Muscle layer of duodenum (tissue), 2 donors: Measurements from ENCODE around the gene SFN.
A peak's percentile ranks its signal among the peaks of the same experiment; 100 is the strongest.
"Not testable (repeated sequence)": the region's sequence is repeated elsewhere in the genome, so short reads cannot be mapped to it uniquely, and the experiment has no call there.

Experiments used
- H3K27ac ChIP-seq: one replicate; pipeline ENCODE4 v1.7.0; 2013; ENCODE audit warnings: mild to moderate bottlenecking, low read length
- H3K27me3 ChIP-seq: one replicate; pipeline ENCODE4 v1.7.0; 2013; ENCODE audit warnings: low read depth, mild to moderate bottlenecking, control low read depth, low read length
- H3K36me3 ChIP-seq, 2 donors: one replicate each; pipeline ENCODE4 v1.7.0; 2013; ENCODE audit warnings: low read length in 2 of 2, control low read depth in 1 of 2, mild to moderate bottlenecking in 1 of 2; ENCODE audit not compliant: insufficient read depth in 2 of 2, control insufficient read depth in 1 of 2
- H3K4me1 ChIP-seq, 2 donors: one replicate each; pipeline ENCODE4 v1.7.0; 2013; ENCODE audit warnings: low read length in 2 of 2, mild to moderate bottlenecking in 2 of 2, control low read depth in 1 of 2, moderate library complexity in 1 of 2; ENCODE audit not compliant: insufficient read depth in 2 of 2, control insufficient read depth in 1 of 2
- H3K4me3 ChIP-seq, 2 donors: one replicate each; pipeline ENCODE4 v1.7.0; 2013; ENCODE audit warnings: low read length in 2 of 2, low read depth in 1 of 2, mild to moderate bottlenecking in 1 of 2
- H3K9me3 ChIP-seq, 2 donors: one replicate each; pipeline ENCODE4 v1.7.0; 2013; ENCODE audit warnings: low read length in 2 of 2, control low read depth in 1 of 2, mild to moderate bottlenecking in 1 of 2; ENCODE audit not compliant: control insufficient read depth in 1 of 2
- donor health status: healthy.

SFN gene

DNA sequence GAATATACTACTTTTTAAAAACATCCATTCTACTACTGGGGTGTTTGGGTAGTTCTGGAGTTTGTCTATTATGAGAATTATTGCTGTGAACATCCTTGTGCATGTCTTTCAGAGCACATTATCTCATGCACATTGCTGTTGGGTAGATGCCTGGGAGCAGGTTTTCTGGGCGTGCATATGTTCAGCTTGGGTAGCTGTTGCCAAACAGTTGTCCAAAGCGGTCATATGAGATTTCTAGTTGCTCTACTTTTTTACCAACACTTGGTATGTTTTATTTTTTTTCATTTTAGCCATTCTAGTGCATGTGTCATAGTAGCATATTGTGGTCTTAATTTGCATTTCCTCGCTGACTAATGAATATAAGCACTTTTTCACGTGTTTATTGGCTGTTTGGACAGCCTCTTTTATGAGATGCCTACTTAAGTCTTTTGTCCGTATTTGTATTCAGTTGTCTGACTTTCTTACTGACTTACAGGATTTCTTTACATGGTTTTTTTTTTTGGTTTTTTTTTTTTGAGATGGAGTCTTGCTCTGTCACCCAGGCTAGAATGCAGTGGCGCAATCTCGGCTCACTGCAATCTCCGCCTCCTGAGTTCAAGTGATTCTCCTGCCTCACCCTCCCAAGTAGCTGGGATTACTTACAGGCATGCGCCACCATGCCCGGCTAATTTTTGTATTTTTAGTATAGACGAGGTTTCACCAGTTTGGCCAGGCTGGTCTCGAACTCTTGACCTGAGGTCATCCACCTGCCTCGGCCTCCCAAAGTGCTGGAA, 18.3 kb upstream of the SFN start:
- Histone ChIP-seq H3K9me3 (no peaks in the 10 kb centered on the region), H3K4me1 (peaks cover 0 to 7% of the 10 kb centered on the region in 2 donors), H3K36me3 (peaks cover 15 to 44% of the 10 kb centered on the region in 2 donors), H3K4me3 (no peak overlapping the region), H3K27ac (no peak overlapping the region), H3K27me3 (no peaks in the 10 kb centered on the region)

DNA sequence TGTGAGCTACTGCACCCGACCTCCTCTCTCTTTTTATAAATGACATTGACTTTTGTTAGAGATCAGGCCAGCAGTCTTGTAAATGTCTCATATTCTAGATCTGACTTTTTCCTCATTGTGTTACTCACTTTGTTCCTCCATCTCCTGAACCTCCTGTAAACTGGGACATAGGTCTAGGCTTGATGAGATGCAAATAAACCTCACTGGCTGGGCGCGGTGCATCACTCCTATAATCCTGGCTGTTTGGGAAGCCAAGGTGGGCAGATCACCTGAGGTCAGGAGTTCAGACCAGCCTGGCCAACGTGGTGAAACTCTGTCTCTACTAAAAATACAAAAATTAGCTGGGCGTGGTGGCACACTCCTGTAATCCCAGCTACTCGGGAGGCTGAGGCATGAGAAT, 15.1 kb upstream of the SFN start:
- H3K27ac ChIP-seq, H3K4me3 ChIP-seq: not testable (repeated sequence)
- peaks cover 34 to 58% of the 10 kb centered on the region in 2 donors for H3K36me3 ChIP-seq

GRCh38 chr1:26848499-26848898, 14.4 kb upstream of the SFN start:
- H3K36me3 ChIP-seq: peaks cover 38 to 62% of the 10 kb centered on the region in 2 donors
- H3K27me3 ChIP-seq: no peaks in the 10 kb centered on the region
- peak overlapping the region; percentile 78 for H3K27ac ChIP-seq
- no peak overlapping the region for H3K4me3 ChIP-seq
- H3K9me3 ChIP-seq: no peaks in the 10 kb centered on the region
- H3K4me1 ChIP-seq: peaks cover 0 to 7% of the 10 kb centered on the region in 2 donors

More for the DNA sequence above, 15.1 kb upstream of the SFN start:
- H3K27me3 ChIP-seq, H3K4me1 ChIP-seq, H3K9me3 ChIP-seq: not testable (repeated sequence)

GRCh38 chr1:26848941-26849774, 13.8 kb upstream of the SFN start:
- Histone ChIP-seq H3K27ac (peak overlapping the region; percentile 78), H3K27me3 (no peaks in the 10 kb centered on the region), H3K4me1 (peaks cover 0 to 7% of the 10 kb centered on the region in 2 donors), H3K4me3 (no peak overlapping the region), H3K36me3 (peaks cover 45 to 68% of the 10 kb centered on the region in 2 donors), H3K9me3 (no peaks in the 10 kb centered on the region)

DNA sequence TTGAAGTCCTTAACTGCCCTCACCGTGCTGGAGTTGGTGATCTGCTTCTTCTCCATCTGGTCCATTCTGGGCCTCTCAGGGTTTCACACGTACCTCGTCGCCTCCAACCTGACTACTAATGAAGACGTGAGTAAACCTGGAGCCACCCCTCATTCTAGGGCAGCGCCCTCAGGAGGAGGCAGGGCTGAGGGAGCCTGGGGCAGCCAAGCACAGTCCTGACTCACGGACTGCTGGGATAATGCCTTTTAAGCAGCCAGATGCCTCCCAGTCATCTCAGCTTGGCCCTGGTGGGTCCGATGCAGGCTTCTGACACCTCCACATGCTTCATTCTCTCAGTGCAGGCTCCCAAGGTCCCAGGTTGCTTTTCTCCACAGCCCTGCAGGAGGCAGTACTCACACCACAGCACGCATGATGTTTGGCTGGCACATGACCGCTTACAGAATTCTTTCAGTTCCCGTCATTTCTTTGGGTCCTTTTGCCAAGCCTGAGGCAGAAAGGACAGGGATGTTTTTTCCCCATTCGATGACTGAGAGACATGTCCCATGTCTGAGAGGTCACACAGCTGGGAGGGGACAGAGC, 11.8 kb upstream of the SFN start:
- Histone ChIP-seq H3K36me3 (peaks cover 52 to 85% of the 10 kb centered on the region in 2 donors), H3K27me3 (no peaks in the 10 kb centered on the region), H3K9me3 (no peaks in the 10 kb centered on the region), H3K4me3 (no peak overlapping the region), H3K27ac (no peak overlapping the region), H3K4me1 (peaks cover 0 to 7% of the 10 kb centered on the region in 2 donors)

DNA sequence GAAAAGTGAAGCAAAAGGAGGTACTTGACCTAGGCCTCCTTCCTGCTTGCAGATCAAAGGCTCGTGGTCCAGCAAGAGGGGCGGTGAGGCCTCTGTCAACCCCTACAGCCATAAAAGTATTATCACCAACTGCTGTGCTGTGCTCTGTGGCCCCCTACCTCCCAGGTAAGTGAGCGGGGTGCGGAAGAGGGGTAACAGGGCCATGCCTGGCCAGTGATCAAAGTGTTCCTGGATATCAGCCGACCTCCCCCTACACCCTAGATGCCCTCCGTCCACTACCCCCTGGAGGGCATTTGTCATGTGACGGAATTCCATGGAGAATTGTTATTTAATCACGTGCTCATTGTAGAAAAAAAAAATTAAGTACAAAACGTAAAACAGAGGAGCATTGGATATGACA, 10.2 kb upstream of the SFN start:
- Histone ChIP-seq H3K9me3 (no peaks in the 10 kb centered on the region), H3K36me3 (peaks cover 52 to 87% of the 10 kb centered on the region in 2 donors), H3K27ac (no peak overlapping the region), H3K27me3 (no peaks in the 10 kb centered on the region), H3K4me1 (peaks cover 0 to 7% of the 10 kb centered on the region in 2 donors), H3K4me3 (no peak overlapping the region)

DNA sequence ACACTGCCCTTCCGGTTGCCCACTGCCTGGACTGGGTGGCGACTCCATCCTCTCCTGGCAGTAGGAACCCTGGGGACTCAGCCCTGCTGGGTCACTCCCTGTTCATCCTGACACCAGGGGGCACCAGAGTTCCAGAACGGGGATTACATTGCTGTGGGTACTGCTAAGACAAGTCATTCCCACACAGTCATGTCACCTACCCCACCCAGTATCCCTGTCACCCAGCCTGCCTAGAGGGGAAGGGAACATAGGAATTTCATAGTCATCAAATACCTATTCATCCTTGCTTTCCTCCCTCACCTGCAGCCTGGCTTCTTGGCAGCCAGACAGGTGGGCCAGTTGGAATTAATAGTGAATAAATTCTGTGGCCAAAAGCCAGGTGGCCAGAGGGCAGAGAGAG, 9.8 kb upstream of the SFN start:
- H3K9me3 ChIP-seq: no peaks in the 10 kb centered on the region
- H3K27ac ChIP-seq: no peak overlapping the region
- no peaks in the 10 kb centered on the region for H3K27me3 ChIP-seq
- peaks cover 0 to 7% of the 10 kb centered on the region in 2 donors for H3K4me1 ChIP-seq
- no peak overlapping the region for H3K4me3 ChIP-seq
- peaks cover 49 to 87% of the 10 kb centered on the region in 2 donors for H3K36me3 ChIP-seq

- Histone ChIP-seq H3K27ac (no peak overlapping the region), H3K4me1 (peaks cover 0 to 4% of the 10 kb centered on the region in 2 donors), H3K36me3 (peaks cover 49 to 84% of the 10 kb centered on the region in 2 donors)
Measured at GRCh38 chr1:26853600-26853999, 9.3 kb upstream of the SFN start.

DNA sequence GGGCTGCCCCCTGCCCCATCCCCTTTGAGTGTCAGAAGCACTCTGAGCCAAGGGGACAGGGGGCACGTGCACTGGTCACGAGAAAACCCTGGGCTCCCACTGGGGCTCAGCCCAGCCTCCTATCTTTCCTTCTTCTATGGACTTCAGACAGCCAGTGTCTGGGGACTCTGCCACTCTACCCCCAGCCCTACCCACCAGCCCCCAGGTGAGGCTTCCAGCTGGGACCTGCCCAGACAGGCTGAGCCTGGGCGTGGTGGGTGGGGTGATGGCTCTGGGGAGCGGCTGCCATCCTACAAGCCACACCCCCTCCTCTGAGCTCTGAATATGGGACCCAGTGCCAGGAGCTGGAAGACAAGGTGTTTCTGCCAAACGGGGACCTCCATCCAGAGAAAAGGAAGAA, 8.0 kb upstream of the SFN start:
- Histone ChIP-seq H3K36me3 (peaks cover 44 to 79% of the 10 kb centered on the region in 2 donors), H3K4me3 (no peak overlapping the region), H3K27ac (no peak overlapping the region), H3K4me1 (no peaks in the 10 kb centered on the region), H3K27me3 (no peaks in the 10 kb centered on the region), H3K9me3 (no peaks in the 10 kb centered on the region)

More at GRCh38 chr1:26853600-26853999, 9.3 kb upstream of the SFN start:
- H3K27me3 ChIP-seq: no peaks in the 10 kb centered on the region
- H3K9me3 ChIP-seq: no peaks in the 10 kb centered on the region
- H3K4me3 ChIP-seq: no peak overlapping the region

DNA sequence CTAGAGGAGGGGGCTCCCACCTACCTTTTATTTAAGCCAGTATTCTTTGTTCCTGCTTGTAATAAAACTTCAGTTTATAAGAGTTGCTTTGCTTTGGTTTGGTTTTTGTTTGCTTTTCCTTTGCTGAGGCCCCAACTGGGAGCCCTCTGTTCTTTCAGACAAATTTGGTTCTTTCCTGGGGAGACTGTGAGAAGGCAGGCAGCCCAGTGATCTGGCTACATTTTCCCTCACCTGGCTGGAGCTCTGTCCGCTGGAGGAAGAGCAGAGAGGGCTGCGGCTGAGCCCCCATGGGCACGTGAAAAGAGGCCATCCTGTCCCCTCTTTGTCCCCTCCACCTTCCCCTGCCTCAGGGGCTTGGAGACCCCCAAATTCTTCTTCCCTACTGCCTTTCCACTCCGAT, 7.3 kb upstream of the SFN start:
- H3K36me3 ChIP-seq: peaks cover 37 to 71% of the 10 kb centered on the region in 2 donors

GRCh38 chr1:26856181-26856580, 6.8 kb upstream of the SFN start:
- H3K4me1 ChIP-seq: no peaks in the 10 kb centered on the region
- H3K36me3 ChIP-seq: peaks cover 32 to 66% of the 10 kb centered on the region in 2 donors
- no peak overlapping the region for H3K4me3 ChIP-seq
- H3K9me3 ChIP-seq: no peaks in the 10 kb centered on the region
- no peak overlapping the region for H3K27ac ChIP-seq
- H3K27me3 ChIP-seq: no peaks in the 10 kb centered on the region

More for the DNA sequence above, 7.3 kb upstream of the SFN start:
- Histone ChIP-seq H3K9me3 (no peaks in the 10 kb centered on the region), H3K4me3 (no peak overlapping the region), H3K27me3 (no peaks in the 10 kb centered on the region), H3K27ac (no peak overlapping the region), H3K4me1 (no peaks in the 10 kb centered on the region)
